OCI-LY7 (cell line): ENCODE results near the gene ZBTB40.

Experiments used
- EZH2phosphoT487 ChIP-seq: fragments of 200-600 bp; sonication (generic); IDR thresholded peaks from 2 replicates; pipeline ENCODE4 v1.6.1; 2018; ENCODE audit warnings: low read depth, borderline replicate concordance, mild to moderate bottlenecking, mixed run types, antibody characterized with exemption, low read length, moderate library complexity, mixed read lengths
- TF ChIP-seq, protein P1 (sequence below): fragments of 200-600 bp; sonication (generic); conservative IDR thresholded peaks from 2 replicates; pipeline ENCODE4 v1.5.1; 2014; ENCODE audit warnings: mild to moderate bottlenecking, antibody characterized with exemption, low read length, moderate library complexity, mixed read lengths

DNA sequence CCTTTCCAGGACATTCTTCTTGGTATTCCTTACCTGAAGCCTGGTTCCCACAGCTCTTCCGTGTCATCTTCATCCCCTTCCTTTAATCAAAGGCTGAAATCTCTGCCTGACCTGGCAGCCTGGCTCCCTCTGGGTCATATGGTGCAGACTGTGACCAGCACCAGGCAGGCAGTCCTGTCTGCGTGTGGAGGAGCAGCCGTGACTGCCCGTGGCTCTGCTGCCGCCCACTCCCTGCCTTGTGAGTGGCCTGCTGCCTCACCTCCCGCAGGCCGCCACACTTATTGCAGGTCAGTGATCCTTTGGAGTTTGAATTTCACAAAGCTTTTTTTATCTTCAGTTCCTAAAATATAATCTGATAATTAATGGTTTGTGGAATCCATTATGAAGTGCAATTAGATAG lies 75.5 kb downstream of the ZBTB40 start:
- TF ChIP-seq, protein P1, sequence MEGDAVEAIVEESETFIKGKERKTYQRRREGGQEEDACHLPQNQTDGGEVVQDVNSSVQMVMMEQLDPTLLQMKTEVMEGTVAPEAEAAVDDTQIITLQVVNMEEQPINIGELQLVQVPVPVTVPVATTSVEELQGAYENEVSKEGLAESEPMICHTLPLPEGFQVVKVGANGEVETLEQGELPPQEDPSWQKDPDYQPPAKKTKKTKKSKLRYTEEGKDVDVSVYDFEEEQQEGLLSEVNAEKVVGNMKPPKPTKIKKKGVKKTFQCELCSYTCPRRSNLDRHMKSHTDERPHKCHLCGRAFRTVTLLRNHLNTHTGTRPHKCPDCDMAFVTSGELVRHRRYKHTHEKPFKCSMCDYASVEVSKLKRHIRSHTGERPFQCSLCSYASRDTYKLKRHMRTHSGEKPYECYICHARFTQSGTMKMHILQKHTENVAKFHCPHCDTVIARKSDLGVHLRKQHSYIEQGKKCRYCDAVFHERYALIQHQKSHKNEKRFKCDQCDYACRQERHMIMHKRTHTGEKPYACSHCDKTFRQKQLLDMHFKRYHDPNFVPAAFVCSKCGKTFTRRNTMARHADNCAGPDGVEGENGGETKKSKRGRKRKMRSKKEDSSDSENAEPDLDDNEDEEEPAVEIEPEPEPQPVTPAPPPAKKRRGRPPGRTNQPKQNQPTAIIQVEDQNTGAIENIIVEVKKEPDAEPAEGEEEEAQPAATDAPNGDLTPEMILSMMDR: no peak
- no peak for TF ChIP-seq EZH2phosphoT487
